GM19043 (cell line): ENCODE measurements around the gene TSC22D3.

ENCODE experiments used
- ATAC-seq: cut with Tn5 transposase; IDR thresholded peaks from one replicate; pipeline ENCODE4 v1.9.1; 2021; ENCODE audit warnings: low read depth; ENCODE audit not compliant: unreplicated experiment

Gene TSC22D3

DNA sequence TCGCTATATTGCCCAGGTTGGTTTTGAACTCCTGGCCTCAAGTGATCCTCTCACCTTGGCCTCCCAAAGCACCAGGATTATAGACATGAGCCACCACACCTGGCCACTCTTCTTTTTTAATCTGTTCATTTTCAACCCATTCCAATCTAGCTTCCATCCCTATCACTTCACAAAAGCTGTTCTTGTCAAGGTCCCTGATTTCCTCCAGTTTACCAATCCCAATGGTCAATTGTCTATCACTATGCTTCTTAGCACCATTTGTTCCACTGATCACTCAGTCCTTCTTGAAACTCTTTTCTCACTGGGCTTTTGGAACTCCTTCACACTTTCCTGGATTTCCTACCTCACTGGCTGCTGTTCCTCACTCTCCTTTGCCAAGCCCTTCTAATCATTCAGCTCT lies 108.7 kb downstream of the TSC22D3 start:
- no peak for ATAC-seq
